ENCODE measurements around the gene RNF114.
"Not testable (repeated sequence)": the region's sequence is repeated elsewhere in the genome, so short reads cannot be mapped to it uniquely, and the experiment has no call there.

Gene RNF114

DNA sequence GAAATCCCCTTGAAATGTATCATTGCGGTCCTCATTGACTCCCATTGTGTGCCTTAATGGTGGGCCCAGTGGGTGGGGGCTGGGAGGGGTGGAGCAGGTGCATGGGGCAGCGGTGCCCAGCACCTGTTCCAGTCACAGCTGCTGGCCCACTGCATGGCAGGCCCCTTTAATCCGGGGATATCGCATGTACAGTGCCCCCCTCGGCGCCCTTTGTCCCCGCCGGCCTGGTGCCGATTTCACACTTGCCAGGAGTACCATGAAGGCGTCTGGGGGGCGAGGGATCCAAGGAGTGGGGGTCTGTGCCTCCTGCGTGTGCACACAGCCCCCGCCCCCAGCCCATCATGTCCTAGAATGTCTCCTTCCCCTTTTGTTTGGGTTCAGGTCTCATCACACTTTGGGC lies 49.4 kb downstream of the RNF114 start:
- no peak for DNase-seq (ENCODE audit: low read depth)

DNA sequence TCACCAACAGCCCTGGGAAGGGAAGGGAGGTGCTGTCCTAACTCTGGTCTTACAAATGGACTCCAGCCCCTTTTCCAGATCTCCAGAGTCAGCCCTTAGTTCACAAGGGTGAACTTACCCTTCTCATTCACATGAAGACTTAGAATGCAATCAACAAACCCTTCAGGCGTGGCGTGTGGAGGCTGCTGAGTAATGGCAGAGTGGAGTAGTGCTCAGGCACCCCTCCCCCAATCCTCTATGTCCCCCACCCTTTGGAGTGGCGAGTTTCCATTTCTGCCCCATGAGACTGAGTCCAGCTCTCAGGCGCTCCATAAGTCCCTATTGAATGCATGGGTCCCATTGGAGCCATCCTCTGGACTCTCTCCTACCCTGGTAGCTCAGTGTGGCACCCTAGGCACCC lies 49.9 kb downstream of the RNF114 start:
- DNase-seq (ENCODE audit: low read depth) = no peak

DNA sequence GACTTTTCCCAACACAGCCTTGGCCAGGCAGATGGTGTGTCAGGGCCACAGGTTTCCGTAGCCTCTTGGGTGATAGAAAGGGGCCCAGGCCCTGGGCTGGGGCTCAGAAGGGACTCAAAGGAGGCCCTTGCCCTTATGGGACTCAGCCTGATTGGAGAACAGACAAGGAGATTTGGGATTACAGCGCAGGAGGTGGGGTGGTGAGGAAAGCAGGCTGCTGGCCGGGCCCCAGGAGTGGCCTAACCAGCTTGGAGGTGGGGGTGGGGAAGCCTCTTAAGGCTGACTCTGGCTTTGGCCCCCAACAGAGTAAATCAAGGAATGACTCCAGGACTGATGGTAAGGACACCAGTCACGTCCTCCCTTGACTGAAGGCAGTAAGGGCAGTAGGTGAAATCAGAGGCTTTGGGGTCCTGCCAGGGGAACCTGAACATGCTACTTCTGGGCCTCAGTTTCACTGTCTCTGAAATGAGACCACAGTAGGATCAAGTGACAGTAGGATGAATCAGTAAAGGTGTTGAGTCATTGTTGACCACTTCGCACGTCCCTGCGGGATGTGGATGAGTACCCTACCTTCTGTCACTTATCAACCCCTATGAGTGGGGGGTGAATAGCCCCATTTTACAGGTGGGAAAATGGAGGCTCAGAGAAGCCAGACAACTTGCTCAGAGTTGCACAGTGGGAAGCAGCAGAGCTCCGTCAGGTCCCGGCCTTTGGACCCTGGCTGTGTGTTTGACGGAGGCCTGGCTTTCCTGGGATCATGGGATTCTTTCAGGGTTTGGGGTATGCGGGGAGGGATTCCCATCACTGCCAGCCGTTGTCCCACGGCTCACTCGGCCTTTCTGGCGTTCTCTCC lies 51.0 kb downstream of the RNF114 start:
- no peak for DNase-seq (ENCODE audit: low read depth)

DNA sequence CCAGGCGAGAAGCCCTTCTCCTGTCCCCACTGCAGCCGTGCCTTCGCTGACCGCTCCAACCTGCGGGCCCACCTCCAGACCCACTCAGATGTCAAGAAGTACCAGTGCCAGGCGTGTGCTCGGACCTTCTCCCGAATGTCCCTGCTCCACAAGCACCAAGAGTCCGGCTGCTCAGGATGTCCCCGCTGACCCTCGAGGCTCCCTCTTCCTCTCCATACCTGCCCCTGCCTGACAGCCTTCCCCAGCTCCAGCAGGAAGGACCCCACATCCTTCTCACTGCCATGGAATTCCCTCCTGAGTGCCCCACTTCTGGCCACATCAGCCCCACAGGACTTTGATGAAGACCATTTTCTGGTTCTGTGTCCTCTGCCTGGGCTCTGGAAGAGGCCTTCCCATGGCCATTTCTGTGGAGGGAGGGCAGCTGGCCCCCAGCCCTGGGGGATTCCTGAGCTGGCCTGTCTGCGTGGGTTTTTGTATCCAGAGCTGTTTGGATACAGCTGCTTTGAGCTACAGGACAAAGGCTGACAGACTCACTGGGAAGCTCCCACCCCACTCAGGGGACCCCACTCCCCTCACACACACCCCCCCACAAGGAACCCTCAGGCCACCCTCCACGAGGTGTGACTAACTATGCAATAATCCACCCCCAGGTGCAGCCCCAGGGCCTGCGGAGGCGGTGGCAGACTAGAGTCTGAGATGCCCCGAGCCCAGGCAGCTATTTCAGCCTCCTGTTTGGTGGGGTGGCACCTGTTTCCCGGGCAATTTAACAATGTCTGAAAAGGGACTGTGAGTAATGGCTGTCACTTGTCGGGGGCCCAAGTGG lies 51.9 kb downstream of the RNF114 start:
- no peak for DNase-seq (ENCODE audit: low read depth)

DNA sequence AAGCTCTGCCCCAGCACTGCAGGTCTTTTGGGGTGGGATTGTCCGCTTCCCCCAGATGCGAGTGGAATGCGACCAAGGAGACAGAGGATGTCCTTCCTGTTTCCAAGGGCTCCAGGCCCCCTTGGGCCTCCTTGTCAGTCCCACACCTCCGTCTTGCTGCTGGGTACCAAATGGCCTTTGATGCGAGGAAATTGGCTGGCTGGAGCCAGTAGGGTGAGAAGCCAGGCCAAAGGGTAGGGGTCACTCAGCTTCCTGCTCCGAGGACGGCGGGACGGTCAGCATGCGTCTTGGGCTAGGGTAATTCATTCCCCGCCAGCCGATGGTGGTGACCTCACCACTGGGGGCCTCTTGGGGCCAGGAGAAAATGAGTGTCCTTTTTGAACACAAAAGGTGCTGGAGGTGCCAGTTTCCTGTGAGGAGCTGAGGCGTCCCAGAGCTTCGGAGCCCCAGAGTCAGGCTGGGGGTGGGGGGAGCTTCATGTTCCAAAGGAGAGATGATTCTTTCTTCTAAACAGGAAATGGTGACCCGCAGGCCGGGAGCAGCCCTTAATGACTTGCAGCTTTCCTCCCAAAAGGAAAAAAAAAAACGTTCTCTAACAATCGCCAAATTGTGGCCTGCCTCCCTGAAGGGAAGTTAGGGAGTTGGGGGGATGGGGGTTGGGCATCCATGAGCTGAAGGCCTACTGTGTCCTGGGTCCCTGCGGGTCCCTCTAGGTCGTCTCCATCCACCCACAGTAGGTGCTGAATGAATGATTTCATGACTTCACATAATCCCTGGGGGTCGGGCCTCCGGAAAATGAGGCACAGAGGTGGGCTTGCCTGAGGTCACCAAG lies 53.3 kb downstream of the RNF114 start:
- DNase-seq (ENCODE audit: low read depth) = no peak

DNA sequence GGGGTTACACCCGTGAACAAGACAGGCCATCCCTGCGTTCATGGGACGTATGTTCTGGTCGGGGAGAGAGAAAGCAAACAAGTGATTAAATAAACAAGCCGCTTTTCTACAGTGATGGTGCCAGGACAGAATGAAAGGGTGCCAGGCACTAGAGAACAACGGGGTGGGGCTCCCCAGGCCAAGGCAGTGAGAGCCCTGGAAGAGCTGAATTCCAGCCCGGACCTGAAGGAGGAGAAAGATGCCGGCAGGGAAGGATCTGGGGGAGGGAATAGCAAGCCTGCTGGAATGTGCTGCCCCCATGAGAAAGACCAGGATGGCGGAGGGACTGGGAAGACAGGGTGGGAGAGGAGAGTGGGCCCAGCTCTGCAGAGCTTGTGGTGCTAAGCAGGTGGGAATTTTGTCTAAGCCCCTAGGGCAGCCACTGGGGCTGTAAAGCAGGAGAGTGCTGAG lies 54.1 kb downstream of the RNF114 start:
- DNase-seq (ENCODE audit: low read depth) = no peak

DNA sequence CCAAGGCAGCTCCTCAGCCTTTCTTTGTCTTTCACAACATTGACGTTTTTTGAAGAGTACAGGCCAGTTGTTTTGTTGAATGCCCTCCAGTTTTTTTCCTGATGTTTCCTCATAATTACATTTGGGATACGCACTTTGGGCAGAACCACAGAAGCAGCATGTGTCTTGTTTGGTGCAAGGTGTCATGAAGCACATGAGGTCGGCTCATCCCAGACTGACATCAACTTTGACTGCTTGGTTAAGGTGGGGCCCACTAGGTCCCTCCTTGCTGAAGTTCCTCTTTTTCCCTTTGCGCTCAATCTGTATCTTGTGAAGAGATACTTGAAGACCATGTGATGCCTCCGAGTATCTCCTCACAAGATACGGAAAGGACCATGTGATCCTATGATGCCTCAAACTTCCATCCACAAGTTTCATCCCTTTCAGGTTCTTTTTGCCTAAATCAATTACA lies 57.1 kb downstream of the RNF114 start:
- DNase-seq (ENCODE audit: low read depth) = no peak

DNA sequence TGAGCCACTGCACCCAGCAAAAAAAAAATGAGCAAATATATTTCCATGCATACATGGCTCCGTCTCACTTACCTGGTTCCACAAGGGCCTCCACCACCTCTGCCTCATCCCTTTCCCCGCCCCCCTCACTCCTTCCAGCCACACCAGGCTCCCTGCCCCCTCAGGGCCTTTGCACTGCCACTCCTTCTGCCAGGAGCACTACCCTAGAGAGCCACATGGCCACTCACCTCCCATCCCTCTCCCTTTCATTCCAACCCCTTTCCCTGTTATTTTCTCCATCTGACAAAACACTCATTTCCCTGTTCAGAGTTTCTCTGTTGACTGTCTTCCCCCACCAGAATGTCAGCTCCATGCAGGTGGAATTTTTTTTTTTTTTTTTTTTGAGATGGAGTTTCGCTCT lies 59.4 kb downstream of the RNF114 start:
- DNase-seq (ENCODE audit: low read depth) = no peak

DNA sequence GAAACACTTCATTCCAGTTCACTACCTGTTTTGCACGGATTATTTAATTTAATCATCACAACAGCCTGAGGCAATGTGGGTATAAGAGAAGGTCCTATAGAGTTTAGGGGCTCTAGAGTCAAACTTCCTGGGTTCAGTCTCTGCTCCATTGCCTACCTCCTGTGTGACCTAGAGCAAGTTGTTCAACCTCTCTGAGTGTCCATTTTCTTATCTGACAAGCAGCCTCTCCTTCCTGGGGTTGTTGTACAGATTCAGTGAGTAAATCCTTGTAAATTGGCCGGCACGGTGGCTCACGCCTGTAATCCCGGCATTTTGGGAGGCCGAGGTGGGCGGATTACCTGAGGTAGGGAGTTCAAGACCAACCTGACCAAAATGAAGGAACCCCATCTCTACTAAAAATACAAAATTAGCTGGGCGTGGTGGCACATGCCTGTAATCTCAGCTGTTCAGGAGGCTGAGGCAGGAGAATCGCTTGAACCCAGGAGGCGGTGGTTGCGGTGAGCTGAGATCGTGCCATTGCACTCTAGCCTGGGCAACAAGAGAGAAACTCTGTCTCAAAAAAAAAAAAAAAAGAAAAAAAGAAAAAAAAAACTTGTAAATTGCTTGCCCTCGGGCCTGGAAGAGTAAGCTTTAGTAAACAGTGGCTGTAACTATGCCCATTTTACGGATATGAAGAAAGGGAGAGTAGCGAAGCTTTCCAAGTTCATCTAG lies 62.4 kb downstream of the RNF114 start:
- not testable (repeated sequence) for DNase-seq (ENCODE audit: low read depth)

DNA sequence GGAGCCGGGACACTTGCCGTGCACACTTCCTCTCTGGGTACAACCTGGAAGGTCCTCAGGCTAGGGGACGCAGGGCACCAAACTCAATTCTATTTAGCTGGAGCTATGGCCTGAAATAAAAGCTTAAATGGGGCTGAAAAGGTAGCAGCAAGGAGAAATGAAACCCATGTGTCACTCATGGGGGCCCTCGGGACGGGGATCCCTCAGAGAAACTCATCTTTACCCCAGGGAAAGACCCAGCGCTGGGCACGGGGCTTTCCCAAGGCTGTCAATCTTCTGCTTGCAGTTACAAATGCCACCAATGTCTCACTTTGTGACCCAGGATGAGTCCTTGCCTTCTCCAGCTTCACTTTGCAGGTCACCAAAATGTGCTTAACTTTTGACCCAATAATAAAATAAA lies 63.1 kb downstream of the RNF114 start:
- DNase-seq (ENCODE audit: low read depth) = no peak

DNA sequence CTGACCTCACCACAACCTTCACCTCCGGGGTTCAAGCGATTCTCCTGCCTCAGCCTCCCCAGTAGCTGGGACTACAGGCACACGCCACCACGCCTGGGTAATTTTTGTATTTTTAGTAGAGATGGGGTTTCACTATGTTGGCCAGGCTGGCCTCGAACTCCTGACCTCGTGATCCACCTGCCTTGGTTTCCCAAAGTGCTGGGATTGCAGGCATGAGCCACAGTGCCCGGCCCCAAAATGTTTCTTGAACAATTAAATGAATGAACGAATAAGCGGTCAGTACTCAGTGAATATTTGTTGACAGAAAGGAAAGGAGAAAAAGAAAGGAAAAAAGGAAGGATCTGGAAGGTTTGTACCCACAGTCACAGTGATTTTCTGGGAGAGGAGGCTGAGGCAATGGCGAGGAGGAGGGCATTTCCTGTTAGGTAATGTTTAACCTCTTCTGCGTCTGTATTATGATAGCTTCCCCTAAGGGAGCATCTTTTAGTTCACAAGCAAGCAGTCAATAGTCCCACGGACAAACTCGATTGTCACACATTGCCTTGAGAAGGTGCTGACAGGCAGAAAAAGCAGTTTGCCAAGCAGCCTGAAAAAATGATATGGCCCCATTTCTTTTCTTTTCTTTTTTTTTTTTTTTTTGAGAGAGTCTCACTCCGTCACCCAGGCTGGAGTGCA lies 64.5 kb downstream of the RNF114 start:
- DNase-seq (ENCODE audit: low read depth) = not testable (repeated sequence)

DNA sequence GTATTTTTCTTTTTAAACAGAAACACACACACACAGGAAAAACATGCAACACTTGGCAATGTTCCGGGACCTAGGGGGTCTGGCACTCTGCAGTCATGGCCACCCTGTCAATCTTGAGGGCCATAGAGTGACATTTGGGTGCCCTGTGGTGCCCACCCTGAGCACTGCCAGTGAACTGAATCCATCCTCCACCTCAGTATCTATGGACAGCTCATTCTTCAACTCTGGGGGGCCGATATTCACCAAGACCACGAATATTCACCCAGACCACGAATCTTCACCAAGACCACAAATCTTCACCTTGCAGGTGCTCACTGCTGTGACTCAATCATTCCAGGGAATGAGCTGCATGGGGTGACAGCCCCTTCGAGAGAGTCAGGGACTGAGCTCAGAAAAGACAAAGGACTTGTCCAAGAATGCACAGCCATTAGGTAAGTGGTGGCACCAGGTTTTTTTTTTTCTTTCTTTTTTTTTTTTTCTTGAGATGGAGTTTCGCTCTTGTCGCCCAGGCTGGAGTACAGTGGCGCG lies 65.7 kb downstream of the RNF114 start:
- DNase-seq (ENCODE audit: low read depth) = no peak

DNA sequence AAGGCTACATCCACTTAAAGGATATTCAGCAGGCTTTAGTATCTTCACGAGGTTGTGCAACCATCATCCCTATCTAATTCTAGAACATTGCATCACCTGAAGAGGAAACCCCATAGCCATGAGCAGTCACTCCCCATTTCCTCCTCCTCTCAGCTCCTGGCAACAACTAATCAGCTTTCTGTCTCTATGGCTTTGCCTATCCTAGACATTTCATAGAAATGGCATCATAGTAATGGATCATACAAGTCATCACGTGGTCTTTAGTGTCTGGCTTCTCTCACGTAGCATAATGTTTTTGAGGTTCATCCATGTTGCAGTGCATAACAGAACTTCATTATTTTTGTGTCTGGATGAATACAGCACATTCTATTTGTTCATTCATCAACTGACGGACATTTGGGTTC lies 67.1 kb downstream of the RNF114 start:
- DNase-seq (ENCODE audit: low read depth) = no peak
